ENCODE results near the gene HOMER2. TPM values are rescaled to one million over a fixed set of nuclear protein-coding genes. Genes with fewer than 3 reads are reported as not detected.

The HOMER2 gene
- total and polyA plus RNA-seq, 9 of the 15 experiments (the other 6 are each of a cell fraction or from before 2014, with no cell fraction given), result 0.13 to 0.47 (median 0.29) TPM; not detected in 1

GRCh38 chr15:82810061-82810889, 142.2 kb downstream of the HOMER2 start:
- no peaks in the 10 kb centered on the region for H3K9me3 ChIP-seq (replicated peaks; ENCODE audit: control insufficient read depth, insufficient read depth, low read depth, low read length)
- in situ Hi-C loops (cut with MboI) (no loop called here), intact Hi-C loops (cut with micrococcal nuclease) (loop anchor here (2.0 to 5.0 kb wide), 2 partner anchors 37 to 59 kb away; no protein-coding TSS in a partner anchor)
- H3K9me1 ChIP-seq (ENCODE audit: control insufficient read depth, insufficient read depth, low read length), result no peaks in the 10 kb centered on the region
- peaks cover 23% of the 10 kb centered on the region; the same call in 2 of the 3 replicates for H3K36me3 ChIP-seq (ENCODE audit: control insufficient read depth, insufficient read depth, low read length)
- H3K27me3 ChIP-seq (ENCODE audit: control insufficient read depth in 2 of 2, insufficient read depth in 2 of 2, low read length in 2 of 2), result no peaks in the 10 kb centered on the region
- DNase-seq (ENCODE audit: extremely low read depth in 1 of 4, low spot score in 3 of 4) (peak in 2 of 4 experiments; percentile 33 to 64), FAIRE-seq (no peak), ATAC-seq (peak; percentile 70)
- H3K79me2 ChIP-seq (ENCODE audit: control insufficient read depth, insufficient read depth, low read length), result peaks cover 39% of the 10 kb centered on the region
- H4K20me1 ChIP-seq (replicated peaks; ENCODE audit: control insufficient read depth, insufficient read depth, low read length), result 0 out of 2 replicates have a peak, but pooled peaks cover 2% of the 10 kb centered on the region
- H3K4me3 ChIP-seq, result peak overlapping the region; percentile 94
- ChIA-PET CTCF (ENCODE audit: low intra/inter-chr PET ratio) (no interaction called here), POLR2A (interaction anchor here (0.5 to 1.6 kb wide), 11 partner anchors 8 to 395 kb away, joined by 3 to 4 read pairs (median 3); partner anchors contain the start of gene RAMAC)
- peak overlapping the region; percentile 95 for H3K4me2 ChIP-seq (ENCODE audit: insufficient read depth, low read length)
- H3K9ac ChIP-seq (ENCODE audit: insufficient read depth in 1 of 2, low read depth in 2 of 2, low read length in 2 of 2), result peak overlapping the region; percentile 88 to 99
- 2% methylated on average over 29 of the region's 81 CpGs for WGBS (ENCODE audit: insufficient coverage, low coverage, missing lambda C conversion rate)
- peaks cover 10 to 21% of the 10 kb centered on the region in 2 experiments; a peak in 4 of 5 replicates for H3K4me1 ChIP-seq (replicated peaks in 1 of 2; ENCODE audit: control insufficient read depth in 2 of 2, insufficient read depth in 2 of 2, low read length in 2 of 2)
- BruUV-seq (replicated peaks), result no TSS peak
- H3K27ac ChIP-seq (ENCODE audit: extremely low read depth, low read depth, low read length), result peak overlapping the region; percentile 93
- H2AFZ ChIP-seq (ENCODE audit: low read depth, low read length), result peak overlapping the region; percentile 90
- TF ChIP-seq ZNF384 (IDR thresholded peaks at IDR 0.05; ENCODE audit: low read depth, low read length) (no peak), FOXP1 (CRISPR knock-in tag; IDR thresholded peaks at IDR 0.05) (no peak), RBM39 (optimal IDR thresholded peaks at IDR 0.05; ENCODE audit: low read depth, low read length) (no peak), SIX5 (IDR thresholded peaks at IDR 0.05; ENCODE audit: borderline replicate concordance in 1 of 2, insufficient read depth in 1 of 2, low read depth in 1 of 2, low read length in 2 of 2) (no peak), U2AF2 (optimal IDR thresholded peaks at IDR 0.05; ENCODE audit: low read depth, low read length) (no peak), ZNF347 (CRISPR knock-in tag; IDR thresholded peaks at IDR 0.05; ENCODE audit: low read depth) (no peak)
- TF ChIP-seq, protein P1, sequence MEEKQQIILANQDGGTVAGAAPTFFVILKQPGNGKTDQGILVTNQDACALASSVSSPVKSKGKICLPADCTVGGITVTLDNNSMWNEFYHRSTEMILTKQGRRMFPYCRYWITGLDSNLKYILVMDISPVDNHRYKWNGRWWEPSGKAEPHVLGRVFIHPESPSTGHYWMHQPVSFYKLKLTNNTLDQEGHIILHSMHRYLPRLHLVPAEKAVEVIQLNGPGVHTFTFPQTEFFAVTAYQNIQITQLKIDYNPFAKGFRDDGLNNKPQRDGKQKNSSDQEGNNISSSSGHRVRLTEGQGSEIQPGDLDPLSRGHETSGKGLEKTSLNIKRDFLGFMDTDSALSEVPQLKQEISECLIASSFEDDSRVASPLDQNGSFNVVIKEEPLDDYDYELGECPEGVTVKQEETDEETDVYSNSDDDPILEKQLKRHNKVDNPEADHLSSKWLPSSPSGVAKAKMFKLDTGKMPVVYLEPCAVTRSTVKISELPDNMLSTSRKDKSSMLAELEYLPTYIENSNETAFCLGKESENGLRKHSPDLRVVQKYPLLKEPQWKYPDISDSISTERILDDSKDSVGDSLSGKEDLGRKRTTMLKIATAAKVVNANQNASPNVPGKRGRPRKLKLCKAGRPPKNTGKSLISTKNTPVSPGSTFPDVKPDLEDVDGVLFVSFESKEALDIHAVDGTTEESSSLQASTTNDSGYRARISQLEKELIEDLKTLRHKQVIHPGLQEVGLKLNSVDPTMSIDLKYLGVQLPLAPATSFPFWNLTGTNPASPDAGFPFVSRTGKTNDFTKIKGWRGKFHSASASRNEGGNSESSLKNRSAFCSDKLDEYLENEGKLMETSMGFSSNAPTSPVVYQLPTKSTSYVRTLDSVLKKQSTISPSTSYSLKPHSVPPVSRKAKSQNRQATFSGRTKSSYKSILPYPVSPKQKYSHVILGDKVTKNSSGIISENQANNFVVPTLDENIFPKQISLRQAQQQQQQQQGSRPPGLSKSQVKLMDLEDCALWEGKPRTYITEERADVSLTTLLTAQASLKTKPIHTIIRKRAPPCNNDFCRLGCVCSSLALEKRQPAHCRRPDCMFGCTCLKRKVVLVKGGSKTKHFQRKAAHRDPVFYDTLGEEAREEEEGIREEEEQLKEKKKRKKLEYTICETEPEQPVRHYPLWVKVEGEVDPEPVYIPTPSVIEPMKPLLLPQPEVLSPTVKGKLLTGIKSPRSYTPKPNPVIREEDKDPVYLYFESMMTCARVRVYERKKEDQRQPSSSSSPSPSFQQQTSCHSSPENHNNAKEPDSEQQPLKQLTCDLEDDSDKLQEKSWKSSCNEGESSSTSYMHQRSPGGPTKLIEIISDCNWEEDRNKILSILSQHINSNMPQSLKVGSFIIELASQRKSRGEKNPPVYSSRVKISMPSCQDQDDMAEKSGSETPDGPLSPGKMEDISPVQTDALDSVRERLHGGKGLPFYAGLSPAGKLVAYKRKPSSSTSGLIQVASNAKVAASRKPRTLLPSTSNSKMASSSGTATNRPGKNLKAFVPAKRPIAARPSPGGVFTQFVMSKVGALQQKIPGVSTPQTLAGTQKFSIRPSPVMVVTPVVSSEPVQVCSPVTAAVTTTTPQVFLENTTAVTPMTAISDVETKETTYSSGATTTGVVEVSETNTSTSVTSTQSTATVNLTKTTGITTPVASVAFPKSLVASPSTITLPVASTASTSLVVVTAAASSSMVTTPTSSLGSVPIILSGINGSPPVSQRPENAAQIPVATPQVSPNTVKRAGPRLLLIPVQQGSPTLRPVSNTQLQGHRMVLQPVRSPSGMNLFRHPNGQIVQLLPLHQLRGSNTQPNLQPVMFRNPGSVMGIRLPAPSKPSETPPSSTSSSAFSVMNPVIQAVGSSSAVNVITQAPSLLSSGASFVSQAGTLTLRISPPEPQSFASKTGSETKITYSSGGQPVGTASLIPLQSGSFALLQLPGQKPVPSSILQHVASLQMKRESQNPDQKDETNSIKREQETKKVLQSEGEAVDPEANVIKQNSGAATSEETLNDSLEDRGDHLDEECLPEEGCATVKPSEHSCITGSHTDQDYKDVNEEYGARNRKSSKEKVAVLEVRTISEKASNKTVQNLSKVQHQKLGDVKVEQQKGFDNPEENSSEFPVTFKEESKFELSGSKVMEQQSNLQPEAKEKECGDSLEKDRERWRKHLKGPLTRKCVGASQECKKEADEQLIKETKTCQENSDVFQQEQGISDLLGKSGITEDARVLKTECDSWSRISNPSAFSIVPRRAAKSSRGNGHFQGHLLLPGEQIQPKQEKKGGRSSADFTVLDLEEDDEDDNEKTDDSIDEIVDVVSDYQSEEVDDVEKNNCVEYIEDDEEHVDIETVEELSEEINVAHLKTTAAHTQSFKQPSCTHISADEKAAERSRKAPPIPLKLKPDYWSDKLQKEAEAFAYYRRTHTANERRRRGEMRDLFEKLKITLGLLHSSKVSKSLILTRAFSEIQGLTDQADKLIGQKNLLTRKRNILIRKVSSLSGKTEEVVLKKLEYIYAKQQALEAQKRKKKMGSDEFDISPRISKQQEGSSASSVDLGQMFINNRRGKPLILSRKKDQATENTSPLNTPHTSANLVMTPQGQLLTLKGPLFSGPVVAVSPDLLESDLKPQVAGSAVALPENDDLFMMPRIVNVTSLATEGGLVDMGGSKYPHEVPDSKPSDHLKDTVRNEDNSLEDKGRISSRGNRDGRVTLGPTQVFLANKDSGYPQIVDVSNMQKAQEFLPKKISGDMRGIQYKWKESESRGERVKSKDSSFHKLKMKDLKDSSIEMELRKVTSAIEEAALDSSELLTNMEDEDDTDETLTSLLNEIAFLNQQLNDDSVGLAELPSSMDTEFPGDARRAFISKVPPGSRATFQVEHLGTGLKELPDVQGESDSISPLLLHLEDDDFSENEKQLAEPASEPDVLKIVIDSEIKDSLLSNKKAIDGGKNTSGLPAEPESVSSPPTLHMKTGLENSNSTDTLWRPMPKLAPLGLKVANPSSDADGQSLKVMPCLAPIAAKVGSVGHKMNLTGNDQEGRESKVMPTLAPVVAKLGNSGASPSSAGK (IDR thresholded peaks at IDR 0.05), result no peak

Data from K562 (cell line).